GM19324 (cell line): ENCODE results near the gene CACNG6.
"Not testable (repeated sequence)": the region's sequence is repeated elsewhere in the genome, so short reads cannot be mapped to it uniquely, and the experiment has no call there.

ENCODE experiments used
- ATAC-seq: cut with Tn5 transposase; IDR thresholded peaks from one replicate; pipeline ENCODE4 v1.9.1; 2021; ENCODE audit warnings: mild to moderate bottlenecking, moderate library complexity; ENCODE audit not compliant: unreplicated experiment, low FRiP score

Gene CACNG6

DNA sequence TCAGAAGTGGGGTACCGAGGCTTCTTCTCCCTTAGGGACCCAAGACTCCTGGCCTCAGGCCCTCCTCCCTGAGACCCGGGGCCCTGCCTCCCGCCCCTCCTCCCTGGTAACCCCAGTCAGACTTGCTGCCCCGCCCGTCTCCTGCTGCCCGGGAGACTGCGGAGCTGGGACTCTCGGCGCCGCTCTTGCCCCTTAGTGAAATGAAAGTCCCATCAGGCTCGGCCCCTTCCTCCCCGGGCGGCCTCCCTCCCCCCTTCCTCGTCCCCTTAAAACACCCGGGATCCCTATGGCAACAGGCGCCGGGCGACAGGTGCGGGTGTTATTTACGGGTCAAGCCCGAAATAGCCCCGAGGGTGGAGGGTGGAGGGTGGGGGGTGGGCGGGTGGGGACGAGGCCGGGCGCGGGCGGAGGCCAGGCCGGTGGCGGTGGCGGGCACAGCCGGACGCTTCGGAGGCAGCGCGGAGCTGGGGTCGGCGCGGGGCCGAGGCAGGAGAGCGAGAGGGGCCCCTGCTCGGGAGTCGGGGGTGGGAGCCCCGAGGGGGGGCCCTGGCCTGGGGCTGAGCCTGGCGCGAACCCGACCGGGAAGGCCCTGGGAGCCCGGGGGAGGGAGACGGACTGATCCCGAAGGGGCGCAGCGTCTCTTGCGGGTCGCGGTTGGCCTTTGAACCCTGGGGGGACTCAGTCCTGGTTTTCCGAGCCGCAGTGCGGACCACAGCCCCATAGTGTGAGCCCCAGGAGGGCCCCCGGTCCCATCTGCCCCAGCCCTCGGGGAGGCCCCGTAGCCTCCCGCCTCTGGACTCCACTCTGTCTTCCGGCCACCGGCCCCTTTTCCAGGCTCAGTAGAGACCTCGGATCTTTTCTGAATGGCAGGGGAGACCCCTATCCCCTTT, at the start of gene CACNG6:
CACNG6 (plus strand) TSS at position 414 of the 890 bp plus-strand sequence. CDS start 1,241 bp downstream, outside the sequence.
- ATAC-seq = no peak

DNA sequence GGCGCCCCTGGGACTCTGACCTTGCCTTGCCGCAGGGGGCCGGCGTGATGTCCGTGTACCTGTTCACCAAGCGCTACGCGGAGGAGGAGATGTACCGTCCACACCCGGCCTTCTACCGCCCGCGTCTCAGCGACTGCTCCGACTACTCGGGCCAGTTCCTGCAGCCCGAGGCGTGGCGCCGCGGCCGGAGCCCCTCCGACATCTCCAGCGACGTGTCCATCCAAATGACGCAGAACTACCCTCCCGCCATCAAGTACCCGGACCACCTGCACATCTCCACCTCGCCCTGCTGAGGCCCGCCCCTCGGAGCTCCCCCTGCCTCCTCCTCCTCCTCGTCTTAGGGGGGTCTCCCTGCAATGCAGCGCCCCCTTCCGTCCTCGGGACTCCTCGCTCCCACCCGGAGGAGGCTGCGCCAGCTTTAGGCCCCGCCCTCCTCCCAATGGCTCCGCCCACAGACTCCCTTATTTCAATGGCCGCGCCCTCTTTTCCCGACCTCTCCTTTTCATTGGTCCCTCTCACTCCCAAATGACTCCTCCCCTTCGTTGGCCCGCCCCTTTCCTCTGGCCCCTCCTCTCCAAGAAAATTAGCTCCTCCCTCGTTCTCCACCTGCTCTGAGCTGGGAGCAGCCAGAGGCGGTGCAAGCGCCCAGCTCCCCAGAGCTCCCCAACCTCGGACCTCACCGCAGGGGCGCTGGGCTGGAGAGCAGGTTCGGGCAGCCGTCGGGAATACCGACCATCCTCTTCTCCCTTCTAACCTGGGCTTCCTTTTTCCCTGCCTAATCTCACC, 49.2 kb upstream of the CACNG6 start:
- ATAC-seq = no peak

DNA sequence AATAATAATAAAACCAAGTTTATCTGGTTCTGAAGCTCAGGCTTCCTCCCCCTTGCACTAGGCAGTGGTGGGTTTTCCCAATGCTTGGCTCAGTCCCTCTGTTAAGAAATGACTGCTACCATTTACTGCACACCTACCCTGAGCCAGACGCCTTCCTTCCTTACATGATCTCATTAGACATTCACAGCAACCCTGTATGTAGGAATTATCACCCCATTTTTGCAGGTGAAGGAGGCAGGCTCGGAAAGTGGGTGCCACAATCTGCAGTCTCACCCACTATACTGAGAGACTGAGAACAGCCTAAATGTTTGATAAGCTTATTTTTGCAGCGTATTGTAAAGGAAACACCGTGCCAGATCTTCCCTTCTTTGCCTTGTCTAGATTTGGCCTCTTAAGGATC, 47.0 kb upstream of the CACNG6 start:
- ATAC-seq = no peak

- ATAC-seq = no peak
These were observed 46.5 kb upstream of the CACNG6 start for GRCh38 chr19:53944933-53945332.

GRCh38 chr19:53945441-53945840, 46.0 kb upstream of the CACNG6 start:
- no peak for ATAC-seq

DNA sequence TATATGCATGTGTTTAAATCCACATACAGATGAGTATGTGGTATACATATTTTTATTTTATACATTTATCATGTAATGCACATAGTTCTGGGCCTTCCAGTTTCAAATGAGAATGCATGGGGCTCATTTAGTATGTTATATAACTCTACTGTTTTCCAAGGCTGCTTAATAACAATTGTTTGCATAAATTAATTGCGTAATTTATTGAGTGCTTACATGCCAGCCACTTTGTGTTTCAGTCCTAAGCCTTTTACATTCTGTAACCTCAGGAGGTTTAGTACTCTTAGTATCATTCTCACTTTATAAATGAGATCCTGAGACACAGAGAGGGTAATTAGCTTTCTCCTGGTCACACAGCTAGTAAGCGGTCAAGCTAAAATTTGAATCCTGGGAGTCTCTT, 45.4 kb upstream of the CACNG6 start:
- ATAC-seq = no peak

DNA sequence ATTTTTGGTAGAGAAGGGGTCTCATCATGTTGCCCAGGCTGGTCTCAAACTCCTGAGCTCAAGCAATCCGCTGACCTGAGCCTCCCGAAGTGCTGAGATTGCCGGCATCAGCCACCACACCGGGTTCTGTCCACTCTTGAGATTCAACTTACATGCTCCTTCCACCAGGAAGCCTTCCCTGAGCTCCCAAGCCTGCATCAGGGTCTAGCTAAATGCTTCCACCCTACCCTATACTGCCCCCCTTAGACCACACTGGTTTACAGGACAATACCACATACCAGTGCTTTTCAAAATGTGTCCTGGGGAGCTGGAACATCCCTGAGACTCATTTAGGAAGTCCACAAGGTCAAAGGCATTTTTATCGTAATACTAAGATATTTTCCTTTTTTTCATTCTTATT, 43.8 kb upstream of the CACNG6 start:
- no peak for ATAC-seq

- ATAC-seq = not testable (repeated sequence)
These were observed 42.8 kb upstream of the CACNG6 start for GRCh38 chr19:53948611-53949010.

GRCh38 chr19:53951436-53951835, 40.0 kb upstream of the CACNG6 start:
- ATAC-seq = no peak

- ATAC-seq = no peak
These were observed 39.5 kb upstream of the CACNG6 start for GRCh38 chr19:53951947-53952346.

GRCh38 chr19:53953383-53953782, 38.1 kb upstream of the CACNG6 start:
- no peak for ATAC-seq

DNA sequence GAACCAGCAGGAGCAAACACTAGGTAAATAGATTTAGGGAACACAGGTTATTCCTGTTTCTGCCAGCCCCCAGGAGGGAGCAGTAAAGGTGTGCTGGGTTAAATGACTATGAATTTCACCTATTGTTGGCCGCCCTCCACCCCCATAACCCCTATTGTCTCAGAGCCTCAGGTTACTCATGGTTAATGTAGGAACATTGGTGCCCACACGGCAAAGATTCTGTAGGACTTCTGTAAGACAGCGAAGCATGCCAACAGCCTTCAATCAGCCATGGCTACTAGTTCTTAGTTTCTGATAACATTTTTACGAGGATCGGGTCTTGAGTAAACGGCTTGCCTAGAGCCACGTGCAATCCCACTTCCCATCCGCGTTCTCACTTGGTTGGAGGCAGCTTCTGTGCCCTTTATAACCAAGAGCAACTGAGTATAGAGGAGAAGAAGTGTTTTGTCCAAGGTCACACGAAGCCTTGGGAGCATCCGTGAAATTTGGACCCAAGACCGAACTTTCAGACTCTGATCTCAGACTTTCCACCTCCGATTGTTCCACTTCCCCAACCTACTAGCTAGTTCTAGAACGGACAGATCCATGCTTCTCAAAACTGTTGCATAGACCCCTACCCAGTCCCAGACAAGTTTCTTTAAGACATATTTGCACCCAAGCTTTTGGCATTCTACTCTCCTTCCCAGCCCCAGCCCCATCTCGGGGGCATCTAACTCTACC, 33.8 kb upstream of the CACNG6 start:
- no peak for ATAC-seq

DNA sequence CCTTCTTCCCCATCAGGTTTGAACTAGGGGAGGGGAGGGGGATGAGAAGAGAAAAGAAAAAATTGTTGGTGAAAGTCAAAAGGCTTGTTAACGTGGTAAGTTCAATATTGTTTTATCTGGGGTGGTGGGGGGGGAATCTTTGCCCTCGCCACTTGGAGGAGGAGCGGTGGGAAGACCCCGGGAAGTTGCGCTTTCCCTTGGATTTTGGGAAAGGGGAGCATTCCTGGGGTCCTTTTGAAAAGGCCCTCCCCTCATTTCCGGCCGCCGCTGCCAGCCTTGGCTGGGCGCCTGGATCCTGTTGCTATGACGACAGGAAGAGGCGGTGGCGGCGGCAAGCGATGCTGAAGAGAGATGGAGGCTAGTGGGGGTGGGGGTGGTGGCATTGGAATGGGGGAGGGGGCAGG, 33.3 kb upstream of the CACNG6 start:
- no peak for ATAC-seq

- ATAC-seq = no peak
These were observed 32.3 kb upstream of the CACNG6 start for GRCh38 chr19:53958823-53959757.

DNA sequence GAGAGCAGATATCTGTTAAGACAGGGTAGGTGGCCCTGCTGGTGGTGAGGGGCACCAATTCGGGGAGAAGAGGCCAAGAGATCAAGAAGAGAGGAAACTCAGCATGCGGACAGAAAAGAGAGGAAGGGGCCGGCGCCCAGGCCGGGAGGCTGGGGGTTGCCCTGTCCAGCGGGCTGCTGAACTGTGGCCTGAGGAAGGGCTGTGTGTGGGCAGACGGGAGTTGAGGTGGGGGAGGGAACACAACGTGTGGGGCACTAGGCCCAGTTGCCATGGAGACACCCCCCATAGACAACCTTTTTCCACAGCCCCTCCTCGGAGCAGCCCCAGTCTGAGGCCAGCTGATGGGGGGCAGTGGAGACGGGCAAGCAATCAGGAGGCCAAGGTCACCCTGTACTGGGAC, 31.2 kb upstream of the CACNG6 start:
- ATAC-seq = no peak

- ATAC-seq = no peak
These were observed 30.6 kb upstream of the CACNG6 start for GRCh38 chr19:53960886-53961285.

DNA sequence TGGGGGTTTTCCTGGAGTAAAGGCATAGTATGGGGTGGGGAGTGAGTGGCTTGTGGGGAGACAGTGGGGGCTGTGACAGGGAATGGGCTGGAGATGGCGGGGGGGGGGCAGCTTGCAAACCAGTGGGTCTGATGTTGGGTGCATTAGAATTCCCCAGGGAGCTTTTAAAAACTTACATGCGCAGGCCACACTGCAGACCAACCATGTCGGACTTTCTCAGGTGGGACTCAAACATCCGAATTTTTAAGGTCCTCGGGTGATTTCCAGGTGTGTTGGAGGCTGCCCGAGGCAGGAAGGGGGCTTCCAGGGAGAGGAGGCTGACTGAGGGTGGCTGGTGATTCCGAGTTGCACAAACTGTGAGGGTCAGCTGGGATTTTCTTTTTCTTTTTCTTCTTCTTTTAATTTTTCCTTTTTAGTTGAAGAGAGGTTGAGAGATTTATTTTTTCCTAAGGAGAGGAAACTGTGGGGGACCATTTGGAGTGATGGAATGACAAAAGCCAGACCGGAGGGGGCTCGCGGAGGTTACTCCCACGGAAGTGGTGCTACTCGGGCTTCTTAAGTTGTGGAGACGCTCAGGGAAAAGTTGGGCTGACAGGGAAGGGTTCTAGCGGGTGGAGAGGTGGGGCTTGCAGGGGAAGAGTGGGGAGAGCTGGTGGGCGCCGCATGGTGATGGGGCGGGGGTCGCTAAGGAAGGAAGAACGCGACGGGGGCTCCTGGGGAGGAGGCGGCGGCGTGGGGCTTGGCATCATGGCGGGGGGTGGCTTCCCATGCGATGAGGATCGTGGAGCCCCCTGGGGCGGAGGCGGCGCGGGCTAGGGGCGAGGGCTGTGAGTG, 29.7 kb upstream of the CACNG6 start:
- no peak for ATAC-seq

- no peak for ATAC-seq
These were observed 28.5 kb upstream of the CACNG6 start, which contains the start of gene CACNG8 for GRCh38 chr19:53962887-53963431. CACNG8 (plus strand) TSS chr19:53962937.

GRCh38 chr19:53965091-53965490, 26.3 kb upstream of the CACNG6 start:
- no peak for ATAC-seq
